Skin epidermis (tissue), 12 donors: Measurements from ENCODE around the gene FZD8.
"Not testable (repeated sequence)": the region's sequence is repeated elsewhere in the genome, so short reads cannot be mapped to it uniquely, and the experiment has no call there.

Experiments
- H3K27ac ChIP-seq, 21 experiments: fragments of 200-600 bp; sonication (generic) in 11 of 21; one replicate each; pipeline ENCODE4 v1.5.0; 2020; ENCODE audit warnings: mild to moderate bottlenecking in 3 of 21, inconsistent platforms in 2 of 21, moderate library complexity in 2 of 21
- H3K4me3 ChIP-seq, 7 experiments: fragments of 200-600 bp; sonication (generic) in 2 of 7; one replicate each; pipeline ENCODE4 v1.5.0; 2020; ENCODE audit warnings: inconsistent platforms in 2 of 7, mild to moderate bottlenecking in 2 of 7, moderate library complexity in 1 of 7

The FZD8 gene, protein sequence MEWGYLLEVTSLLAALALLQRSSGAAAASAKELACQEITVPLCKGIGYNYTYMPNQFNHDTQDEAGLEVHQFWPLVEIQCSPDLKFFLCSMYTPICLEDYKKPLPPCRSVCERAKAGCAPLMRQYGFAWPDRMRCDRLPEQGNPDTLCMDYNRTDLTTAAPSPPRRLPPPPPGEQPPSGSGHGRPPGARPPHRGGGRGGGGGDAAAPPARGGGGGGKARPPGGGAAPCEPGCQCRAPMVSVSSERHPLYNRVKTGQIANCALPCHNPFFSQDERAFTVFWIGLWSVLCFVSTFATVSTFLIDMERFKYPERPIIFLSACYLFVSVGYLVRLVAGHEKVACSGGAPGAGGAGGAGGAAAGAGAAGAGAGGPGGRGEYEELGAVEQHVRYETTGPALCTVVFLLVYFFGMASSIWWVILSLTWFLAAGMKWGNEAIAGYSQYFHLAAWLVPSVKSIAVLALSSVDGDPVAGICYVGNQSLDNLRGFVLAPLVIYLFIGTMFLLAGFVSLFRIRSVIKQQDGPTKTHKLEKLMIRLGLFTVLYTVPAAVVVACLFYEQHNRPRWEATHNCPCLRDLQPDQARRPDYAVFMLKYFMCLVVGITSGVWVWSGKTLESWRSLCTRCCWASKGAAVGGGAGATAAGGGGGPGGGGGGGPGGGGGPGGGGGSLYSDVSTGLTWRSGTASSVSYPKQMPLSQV

DNA sequence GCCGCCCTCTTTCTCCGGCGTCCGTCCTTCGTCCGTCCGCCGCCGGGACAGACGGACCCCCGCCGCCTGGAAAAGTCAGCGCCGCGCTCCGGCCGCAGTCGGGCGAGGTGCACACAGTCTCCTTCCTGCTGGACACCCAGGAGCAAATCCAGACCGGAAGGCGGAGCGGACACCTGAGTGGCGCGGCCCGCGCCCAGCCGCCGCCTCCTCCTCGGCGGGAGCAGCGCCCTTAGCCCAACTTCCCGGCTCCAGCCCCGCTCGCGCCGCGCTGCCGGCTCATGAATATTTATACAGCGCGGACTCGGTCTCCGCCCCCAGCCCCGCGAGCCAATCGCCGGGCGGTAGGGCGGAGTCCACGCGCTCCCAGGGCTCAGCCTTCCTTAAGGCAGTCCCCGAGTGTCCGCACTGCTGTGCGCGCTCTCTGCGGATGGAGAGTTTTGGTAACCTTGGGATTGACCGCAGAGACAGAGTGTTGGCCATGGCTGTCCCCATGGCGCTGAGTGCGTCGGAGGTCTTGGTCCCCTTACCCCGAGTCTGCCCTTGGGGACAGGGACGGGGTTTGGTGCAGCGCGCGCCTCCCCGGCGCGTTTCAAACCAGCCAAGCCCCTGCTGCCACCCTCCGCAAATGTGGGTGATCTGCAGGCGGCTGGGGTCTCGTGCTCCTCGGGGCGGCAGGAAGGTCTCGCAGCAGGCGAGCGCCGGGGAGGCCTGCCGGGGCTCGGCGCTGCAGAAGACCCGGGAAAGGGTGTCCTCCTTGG, at the start of gene FZD8:
Gene FZD8 (minus strand): TSS at position 262 of the 758 bp plus-strand sequence. CDS start 867 bp downstream, outside the sequence.
- H3K4me3 ChIP-seq = peak within 1 kb of the TSS; percentile 44 to 91 (median 60)
- peak within 1 kb of the TSS in 17 of 21 experiments; percentile 4 to 88 (median 73) for H3K27ac ChIP-seq

DNA sequence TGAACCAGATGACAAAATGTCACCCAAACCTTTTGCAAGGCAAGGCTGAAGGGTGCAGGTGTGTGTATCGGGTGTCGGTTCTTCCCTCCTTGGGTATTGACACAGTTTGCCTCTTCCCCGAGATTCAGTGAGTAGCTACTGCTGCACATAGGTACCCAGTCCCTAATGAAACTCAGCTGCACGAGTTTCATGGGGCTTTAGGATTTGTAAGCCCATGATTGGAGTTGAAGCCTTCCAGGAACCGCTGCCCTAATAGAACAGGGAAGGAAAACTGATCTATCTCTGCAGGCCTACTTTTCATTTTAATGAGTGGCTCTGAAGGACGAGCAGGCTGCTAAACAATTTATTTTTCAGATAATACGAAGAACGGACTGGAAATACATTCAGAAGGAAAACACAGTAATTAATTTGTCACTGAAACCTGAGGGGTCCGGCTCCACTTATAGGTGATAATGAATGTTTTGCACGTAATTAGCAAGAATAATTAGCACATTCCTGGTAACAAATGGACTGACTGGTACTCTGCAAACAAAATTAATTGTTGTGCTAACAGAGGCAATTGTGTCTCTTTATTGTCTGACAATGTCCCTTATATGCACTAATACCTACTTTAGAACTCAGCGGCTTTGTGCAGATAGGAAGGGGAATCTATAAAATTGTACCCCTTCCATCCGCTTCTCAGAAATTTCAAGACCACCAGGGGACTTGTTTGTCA, 49.6 kb upstream of the FZD8 start:
- Histone ChIP-seq H3K27ac (no peak overlapping the region), H3K4me3 (no peak overlapping the region)

DNA sequence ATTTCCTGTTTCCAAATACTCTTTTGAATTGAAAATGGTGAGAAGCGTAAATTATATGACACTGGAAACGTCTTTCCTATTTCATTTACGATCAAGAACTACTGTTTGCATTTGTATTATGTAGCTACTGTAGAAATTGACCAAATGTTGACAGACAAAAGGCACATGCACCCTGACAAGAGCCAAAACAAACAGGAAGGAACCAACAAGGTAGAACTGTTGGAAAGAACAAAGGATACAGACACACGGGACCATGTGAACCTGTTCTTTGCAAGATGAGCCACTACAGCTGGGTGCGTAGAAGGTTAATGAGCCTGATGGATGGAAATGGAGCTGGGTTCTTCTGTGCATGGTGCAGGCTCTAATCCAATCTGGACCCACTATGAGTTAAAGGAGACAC, 48.4 kb upstream of the FZD8 start:
- Histone ChIP-seq H3K4me3 (no peak overlapping the region), H3K27ac (no peak overlapping the region)

DNA sequence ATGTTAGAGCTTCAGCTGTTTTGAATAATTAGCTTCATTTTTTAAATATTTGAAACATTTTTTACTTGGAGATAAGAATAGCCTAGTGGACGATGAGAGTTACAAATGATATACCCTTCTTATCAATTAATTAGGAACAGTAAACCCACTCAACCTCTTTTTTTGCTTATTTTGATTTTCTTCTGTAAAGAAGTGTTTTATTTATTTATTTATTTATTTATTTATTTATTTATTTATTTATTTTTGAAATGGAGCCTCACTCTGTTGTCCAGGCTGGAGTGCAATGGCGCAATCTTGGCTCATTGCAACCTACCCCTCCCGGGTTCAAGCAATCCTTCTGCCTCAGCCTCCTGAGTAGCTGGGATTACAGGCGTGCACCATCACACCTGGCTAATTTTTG, 43.8 kb upstream of the FZD8 start:
- H3K4me3 ChIP-seq, H3K27ac ChIP-seq: not testable (repeated sequence)

DNA sequence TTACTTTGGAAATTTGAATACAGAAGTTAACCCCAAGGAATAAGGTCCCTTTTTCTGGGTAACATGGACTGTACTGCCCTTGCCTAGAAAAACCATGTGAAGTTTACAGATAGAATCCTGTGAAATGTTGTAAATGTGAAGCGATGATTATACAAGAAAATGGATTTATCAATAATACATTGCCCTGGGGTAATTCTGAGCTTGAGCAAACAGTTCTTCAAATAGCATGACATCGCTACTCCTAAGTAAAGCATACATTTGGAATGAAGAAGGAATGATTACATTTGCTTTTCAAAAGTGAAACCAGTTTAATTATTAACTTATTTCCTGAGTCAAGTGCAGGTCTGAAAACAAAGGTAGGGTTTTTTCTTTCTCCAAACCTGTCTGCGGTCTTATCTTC, 43.3 kb upstream of the FZD8 start:
- Histone ChIP-seq H3K4me3 (no peak overlapping the region), H3K27ac (no peak overlapping the region)

DNA sequence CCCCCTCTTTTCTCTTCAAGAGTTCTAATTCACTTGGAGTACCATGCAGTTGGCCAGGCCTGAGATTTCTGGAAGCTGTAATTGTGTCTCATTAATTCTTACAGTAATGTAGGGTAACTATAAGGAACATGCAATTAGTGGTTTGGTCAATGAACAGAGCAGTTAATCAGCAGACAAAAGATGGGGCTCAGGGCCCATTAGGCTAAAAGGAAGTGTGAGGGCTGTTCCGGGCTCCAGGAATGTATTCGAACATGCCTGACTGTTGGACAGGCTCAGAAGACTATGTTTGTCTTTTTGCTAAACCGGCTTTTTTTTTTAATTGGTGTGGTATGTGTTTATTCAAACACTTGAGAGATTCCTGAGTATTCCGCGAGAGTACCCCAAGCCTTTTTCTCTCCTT, 42.5 kb upstream of the FZD8 start:
- Histone ChIP-seq H3K4me3 (no peak overlapping the region), H3K27ac (no peak overlapping the region)

DNA sequence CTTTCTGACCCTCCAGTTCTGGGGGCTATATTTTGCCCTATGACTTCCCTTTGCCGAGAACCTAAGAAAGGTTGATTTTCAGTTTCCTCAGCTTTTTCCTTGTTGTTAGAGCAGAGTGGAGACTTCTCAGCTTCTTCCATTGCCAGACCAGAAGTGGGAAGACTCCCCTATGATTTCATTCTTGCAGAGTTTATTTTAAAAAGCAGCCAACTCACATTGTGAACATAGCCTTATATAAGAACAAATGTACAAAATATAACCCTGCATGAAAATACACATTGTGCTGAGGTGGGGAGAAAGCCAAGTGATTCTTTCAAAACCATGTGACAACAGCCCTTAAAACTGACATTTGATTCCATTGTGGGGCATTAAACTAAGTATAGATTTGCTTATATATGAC, 33.8 kb upstream of the FZD8 start:
- H3K4me3 ChIP-seq = no peak overlapping the region
- H3K27ac ChIP-seq = no peak overlapping the region

DNA sequence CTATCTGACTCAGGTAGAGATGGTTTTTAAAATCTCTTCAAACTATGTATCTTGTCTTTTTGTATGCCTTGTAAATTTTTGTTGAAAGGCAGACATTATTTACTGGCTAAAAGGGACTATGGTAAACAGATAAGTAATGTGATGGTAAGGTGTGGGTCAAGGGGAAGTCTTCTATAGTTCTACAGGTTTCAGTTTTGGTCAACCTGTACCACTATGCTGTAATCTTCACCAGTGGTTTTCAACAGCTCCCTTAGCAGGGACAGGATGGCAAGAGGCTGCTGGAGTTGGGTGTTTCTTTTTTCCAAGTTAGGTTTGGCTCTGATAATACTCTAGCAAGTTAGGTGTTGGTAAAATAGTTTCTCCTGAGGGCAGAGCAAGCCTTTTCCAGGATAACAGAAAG, 32.7 kb upstream of the FZD8 start:
- H3K27ac ChIP-seq = no peak overlapping the region
- no peak overlapping the region for H3K4me3 ChIP-seq

DNA sequence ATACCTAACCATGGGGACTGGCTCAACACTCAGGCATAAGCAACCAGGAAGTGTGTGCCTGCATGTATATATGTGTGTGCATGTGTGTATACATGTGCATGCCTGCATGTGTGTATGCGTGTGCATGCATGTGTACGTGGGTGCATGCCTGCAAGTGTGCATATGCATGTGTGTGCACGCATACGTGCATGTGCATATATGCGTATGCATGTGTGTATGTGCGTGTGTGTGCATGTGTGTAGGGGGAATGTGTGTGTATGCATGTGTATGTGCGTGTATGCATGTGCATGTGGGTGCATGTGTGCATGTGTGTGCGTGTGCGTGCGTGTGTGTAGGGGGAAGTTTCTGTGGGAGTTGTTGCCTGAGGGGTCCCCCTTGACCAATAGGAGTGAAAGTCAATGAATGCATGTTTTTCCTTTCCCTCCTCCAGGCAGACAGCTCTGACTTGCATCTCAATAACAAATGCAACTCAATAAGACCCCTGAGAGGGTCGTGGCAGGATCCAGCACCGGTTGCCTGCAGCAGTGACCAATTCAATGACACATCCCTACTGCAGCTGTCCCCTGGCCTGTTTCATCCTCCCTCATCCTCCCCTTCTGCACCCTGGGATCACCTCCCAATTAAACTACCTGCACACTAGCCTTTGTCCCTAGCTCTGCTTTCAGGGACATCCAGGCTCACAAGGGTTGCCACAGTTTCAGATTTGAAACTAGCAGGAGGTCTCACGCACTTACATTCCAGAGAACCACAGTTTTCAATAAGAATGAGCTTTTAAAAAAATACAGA, 27.0 kb upstream of the FZD8 start:
- Histone ChIP-seq H3K27ac (no peak overlapping the region), H3K4me3 (no peak overlapping the region)

DNA sequence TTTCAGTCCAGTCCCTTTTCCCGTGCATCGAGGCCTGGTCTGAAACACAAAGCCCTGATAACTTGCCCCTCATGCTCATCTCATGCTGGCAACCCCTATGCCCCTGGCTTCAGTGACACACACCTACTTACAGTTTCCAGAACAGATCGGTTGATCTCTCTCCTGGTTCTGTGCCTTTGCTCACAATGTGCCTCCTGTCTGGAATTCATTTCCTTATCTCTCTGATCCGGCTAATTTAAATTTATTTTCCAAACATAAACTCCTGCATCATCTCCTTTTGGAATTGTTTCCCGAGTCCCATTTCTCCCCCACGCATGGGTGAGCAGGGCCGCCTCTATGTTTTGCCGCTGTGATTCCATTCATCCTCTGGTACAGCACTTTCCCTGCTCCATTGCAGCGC, 25.9 kb upstream of the FZD8 start:
- Histone ChIP-seq H3K27ac (no peak overlapping the region), H3K4me3 (no peak overlapping the region)

DNA sequence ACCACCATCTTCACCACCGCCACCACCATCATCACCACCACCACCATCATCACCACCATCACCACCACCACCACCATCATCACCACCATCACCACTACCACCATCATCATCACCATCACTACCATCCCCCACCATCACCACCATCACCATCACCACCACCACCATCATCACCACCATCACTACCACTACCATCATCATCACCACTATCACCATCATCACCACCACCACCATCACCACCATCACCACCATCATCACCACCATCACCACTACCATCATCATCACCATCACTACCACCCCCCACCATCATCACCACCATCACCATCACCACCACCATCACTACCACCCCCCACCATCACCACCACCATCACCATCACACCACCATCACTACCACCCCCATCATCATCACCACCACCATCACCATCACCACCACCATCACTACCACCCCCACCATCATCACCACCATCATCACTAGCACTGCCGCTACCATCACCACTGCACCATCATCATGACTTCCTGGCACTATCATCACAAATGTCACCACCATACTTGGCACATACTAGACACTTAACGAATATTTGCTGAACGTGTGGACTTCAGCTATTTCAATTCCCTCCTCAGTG, 25.3 kb upstream of the FZD8 start:
- no peak overlapping the region for H3K4me3 ChIP-seq
- no peak overlapping the region for H3K27ac ChIP-seq

DNA sequence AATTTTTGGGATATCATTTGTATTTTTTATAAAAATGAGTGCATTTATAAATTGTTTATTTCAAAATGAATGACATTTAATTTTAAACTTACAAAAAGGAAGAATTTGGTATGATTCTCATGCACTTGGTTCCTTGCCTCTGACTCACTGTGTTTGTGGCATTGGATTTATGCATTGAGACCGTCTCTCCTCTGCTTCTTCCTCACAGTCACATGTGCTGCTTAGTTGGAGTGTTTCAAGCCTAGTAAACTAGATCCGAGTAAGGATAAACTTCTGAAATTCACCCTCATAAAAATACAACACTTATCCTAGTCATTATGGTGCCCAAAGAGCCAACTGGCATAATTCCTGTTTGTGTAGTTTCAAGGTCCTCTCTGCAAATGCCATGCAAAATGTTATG, 19.1 kb upstream of the FZD8 start:
- H3K27ac ChIP-seq = no peak overlapping the region
- no peak overlapping the region for H3K4me3 ChIP-seq

DNA sequence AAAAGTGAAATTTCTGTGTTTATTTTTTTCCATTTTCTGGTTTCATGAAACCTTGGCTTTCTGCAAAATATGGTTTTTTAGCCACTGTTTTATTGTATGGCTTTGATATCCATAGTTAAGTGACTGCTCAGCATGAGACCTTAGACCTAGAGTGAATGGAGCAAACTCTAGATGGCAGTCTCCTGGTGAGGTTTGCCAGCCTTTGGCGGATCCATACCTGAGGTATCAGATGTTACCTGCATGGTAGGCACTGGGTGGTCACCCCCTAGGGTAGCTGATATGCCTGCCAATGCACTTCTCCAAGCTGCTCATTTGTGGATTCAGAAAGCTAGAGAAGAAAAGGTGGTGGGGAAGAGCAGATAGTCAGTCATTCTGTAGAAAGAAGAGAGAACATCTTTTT, 17.4 kb upstream of the FZD8 start:
- no peak overlapping the region for H3K27ac ChIP-seq
- H3K4me3 ChIP-seq = no peak overlapping the region

DNA sequence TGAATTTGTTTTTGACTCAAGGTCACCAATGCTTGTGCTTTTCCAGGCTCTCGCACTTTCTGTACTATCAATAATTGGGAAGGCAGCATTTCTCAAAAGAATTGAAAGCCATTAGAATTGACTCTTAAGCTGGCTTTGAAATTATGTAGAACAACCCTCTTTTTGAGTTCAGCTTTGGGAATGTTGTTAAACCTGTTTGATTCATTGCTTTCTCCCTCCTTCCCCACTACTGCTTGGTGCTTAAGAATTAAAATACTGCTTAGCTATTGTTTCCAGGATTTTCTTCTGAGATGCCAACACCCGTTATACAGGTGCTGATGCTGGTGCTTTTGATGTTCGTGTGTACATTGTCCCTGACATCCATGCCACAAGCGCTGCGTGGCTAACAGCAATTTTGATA, 15.5 kb upstream of the FZD8 start:
- Histone ChIP-seq H3K4me3 (no peak overlapping the region), H3K27ac (no peak overlapping the region)

DNA sequence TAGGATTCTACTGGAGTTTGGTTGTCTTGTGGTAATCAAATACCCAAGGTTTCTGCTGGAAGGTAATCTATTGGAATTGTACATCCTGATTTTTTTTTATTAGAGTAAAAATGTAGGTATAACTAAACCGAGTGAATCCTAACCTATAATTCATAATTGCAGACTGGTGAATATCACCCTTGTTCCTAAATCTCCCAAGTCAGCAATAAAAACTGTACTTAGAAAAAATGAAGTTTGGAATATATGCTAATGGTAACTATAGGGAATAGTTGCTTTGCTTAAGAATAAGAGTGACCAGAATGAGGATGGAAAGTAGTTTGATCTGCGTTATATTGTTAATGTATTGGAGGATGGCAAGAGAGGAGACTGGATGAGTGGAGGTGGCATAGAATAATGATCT, 10.7 kb upstream of the FZD8 start:
- H3K27ac ChIP-seq = no peak overlapping the region

DNA sequence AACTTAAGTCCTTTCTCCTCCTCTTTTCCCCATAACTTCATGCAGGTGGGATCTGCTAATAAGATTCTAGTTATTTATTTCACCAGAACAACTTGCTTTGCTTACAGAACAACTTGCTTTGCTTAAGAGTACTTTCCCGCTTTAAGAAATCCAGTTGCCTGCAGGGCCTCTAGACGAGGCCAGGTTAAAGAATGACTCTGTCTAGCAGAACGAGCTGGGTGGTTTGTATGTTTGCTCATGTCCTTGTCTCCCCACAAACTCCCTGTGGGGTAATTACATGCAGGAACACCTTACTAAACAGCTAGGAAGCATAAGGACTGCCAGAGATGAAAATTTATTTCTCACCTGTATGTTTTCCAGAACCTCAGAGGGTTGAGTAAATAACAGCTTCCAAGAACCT, 8.8 kb upstream of the FZD8 start:
- peak overlapping the region in 1 of 21 experiments; percentile 77 for H3K27ac ChIP-seq

More for the DNA sequence above, 10.7 kb upstream of the FZD8 start:
- H3K4me3 ChIP-seq = no peak overlapping the region

DNA sequence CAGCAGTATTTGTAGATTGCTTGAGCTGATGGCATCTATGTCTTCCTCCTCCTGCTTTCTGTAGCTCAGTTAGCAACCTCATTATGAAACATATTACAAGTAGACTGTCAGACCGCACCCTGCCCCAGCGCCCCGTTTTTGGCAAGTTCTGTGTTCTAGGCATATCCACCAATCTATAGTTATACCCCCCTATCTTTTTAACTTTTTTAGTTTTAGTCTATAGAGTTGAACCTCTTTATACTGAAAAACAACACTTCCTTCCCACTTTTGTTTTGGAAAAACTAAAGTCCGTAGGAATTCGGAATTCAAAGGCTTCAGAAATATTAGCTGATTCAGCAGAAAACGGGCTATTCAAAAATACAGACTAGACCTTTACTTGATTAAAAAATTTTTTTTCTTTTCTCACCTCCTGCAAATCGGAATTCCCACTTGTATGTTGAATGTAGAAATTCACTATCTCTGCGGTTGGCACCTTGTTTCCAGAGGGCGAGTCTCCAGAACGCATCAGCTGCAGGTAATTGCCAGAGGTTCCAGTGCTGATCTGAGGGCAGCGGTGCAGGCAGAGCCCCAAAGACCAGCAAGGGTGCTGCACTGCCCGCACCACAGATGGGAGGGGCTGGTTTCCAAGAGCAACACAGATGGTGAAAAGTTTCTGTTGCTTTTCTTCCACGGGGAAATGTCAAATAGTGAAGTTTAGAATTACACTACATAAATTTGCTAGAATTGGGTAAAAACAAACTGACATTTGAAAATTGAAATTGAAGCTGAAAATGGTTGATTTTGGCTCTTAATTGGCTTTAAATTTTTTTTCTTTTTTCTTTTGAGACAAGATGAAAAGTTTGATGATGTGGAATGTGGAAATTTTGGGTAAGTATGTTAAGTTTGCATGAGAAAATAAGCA, 2.2 kb upstream of the FZD8 start:
- Histone ChIP-seq H3K27ac (peak overlapping the region in 5 of 21 experiments; percentile 40 to 79 (median 47)), H3K4me3 (peak overlapping the region in 5 of 7 experiments; percentile 44 to 91 (median 74))

More for the DNA sequence above, 8.8 kb upstream of the FZD8 start:
- no peak overlapping the region for H3K4me3 ChIP-seq
